Measurements from ENCODE around the gene KCTD12. TPM values are rescaled to one million over a fixed set of nuclear protein-coding genes. Genes with fewer than 3 reads are reported as not detected.
A peak's percentile ranks its signal among the peaks of the same experiment; 100 is the strongest.
"Not testable (repeated sequence)": the region's sequence is repeated elsewhere in the genome, so short reads cannot be mapped to it uniquely, and the experiment has no call there.

KCTD12 gene
- 4.4 and 5.7 TPM in 2 replicates for total RNA-seq (2014; rRNA removed; shearing (Covaris generic))
- polyA plus RNA-seq (2014; cell fraction: nucleus; rRNA removed): 2.8 and 4.2 TPM in 2 replicates

- peak; percentile 41 for DNase-seq (ENCODE audit: extremely low read depth, low read depth)
These were observed at the start of gene KCTD12 for GRCh38 chr13:76886292-76887075. KCTD12 (minus strand) TSS chr13:76886405; CDS start chr13:76886148, 257 bp downstream.

GRCh38 chr13:76934671-76935070 lies 48.5 kb upstream of the KCTD12 start:
- no peak for DNase-seq (ENCODE audit: extremely low read depth, low read depth)

GRCh38 chr13:76932076-76932475 lies 45.9 kb upstream of the KCTD12 start:
- no peak for DNase-seq (ENCODE audit: extremely low read depth, low read depth)

- DNase-seq (ENCODE audit: extremely low read depth, low read depth): no peak
These were observed 43.7 kb upstream of the KCTD12 start for GRCh38 chr13:76929851-76930374.

- no peak for DNase-seq (ENCODE audit: extremely low read depth, low read depth)
These were observed 43.1 kb upstream of the KCTD12 start for GRCh38 chr13:76929320-76929719.

GRCh38 chr13:76928456-76928855 lies 42.3 kb upstream of the KCTD12 start:
- no peak for DNase-seq (ENCODE audit: extremely low read depth, low read depth)

- DNase-seq (ENCODE audit: extremely low read depth, low read depth): no peak
These were observed 41.8 kb upstream of the KCTD12 start for GRCh38 chr13:76927955-76928354.

GRCh38 chr13:76925115-76925514 lies 38.9 kb upstream of the KCTD12 start:
- DNase-seq (ENCODE audit: extremely low read depth, low read depth): no peak

GRCh38 chr13:76921516-76921915 lies 35.3 kb upstream of the KCTD12 start:
- no peak for DNase-seq (ENCODE audit: extremely low read depth, low read depth)

- not testable (repeated sequence) for DNase-seq (ENCODE audit: extremely low read depth, low read depth)
These were observed 31.7 kb upstream of the KCTD12 start for GRCh38 chr13:76917755-76918481.

GRCh38 chr13:76917095-76917494 lies 30.9 kb upstream of the KCTD12 start:
- no peak for DNase-seq (ENCODE audit: extremely low read depth, low read depth)

GRCh38 chr13:76913898-76914297 lies 27.7 kb upstream of the KCTD12 start:
- DNase-seq (ENCODE audit: extremely low read depth, low read depth): no peak

GRCh38 chr13:76912476-76912875 lies 26.3 kb upstream of the KCTD12 start:
- DNase-seq (ENCODE audit: extremely low read depth, low read depth): no peak

GRCh38 chr13:76904507-76904906 lies 18.3 kb upstream of the KCTD12 start:
- DNase-seq (ENCODE audit: extremely low read depth, low read depth): no peak

GRCh38 chr13:76903544-76904162 lies 17.4 kb upstream of the KCTD12 start:
- peak; percentile 51 for DNase-seq (ENCODE audit: extremely low read depth, low read depth)

- not testable (repeated sequence) for DNase-seq (ENCODE audit: extremely low read depth, low read depth)
These were observed 12.9 kb upstream of the KCTD12 start for GRCh38 chr13:76899066-76899465.

GRCh38 chr13:76897171-76897570 lies 11.0 kb upstream of the KCTD12 start:
- DNase-seq (ENCODE audit: extremely low read depth, low read depth): not testable (repeated sequence)

GRCh38 chr13:76894401-76895110 lies 8.4 kb upstream of the KCTD12 start:
- DNase-seq (ENCODE audit: extremely low read depth, low read depth): no peak

- no peak for DNase-seq (ENCODE audit: extremely low read depth, low read depth)
These were observed 6.3 kb upstream of the KCTD12 start for GRCh38 chr13:76892488-76892887.

GRCh38 chr13:76890021-76890420 lies 3.8 kb upstream of the KCTD12 start:
- no peak for DNase-seq (ENCODE audit: extremely low read depth, low read depth)
